Esophagus (tissue), 2 donors: ENCODE results near the gene PRR23A. TPM values are rescaled to one million over a fixed set of nuclear protein-coding genes. Genes with fewer than 3 reads are reported as not detected.
"Not testable (repeated sequence)": the region's sequence is repeated elsewhere in the genome, so short reads cannot be mapped to it uniquely, and the experiment has no call there.

Experiments used
- H3K27ac ChIP-seq, 2 donors: one replicate each; pipeline ENCODE4 v1.5.1; 2013; ENCODE audit warnings: low read depth in 2 of 2, mild to moderate bottlenecking in 2 of 2, inconsistent platforms in 1 of 2, low read length in 1 of 2, moderate library complexity in 1 of 2
- H3K27me3 ChIP-seq, 2 donors: one replicate each; pipeline ENCODE4 v1.6.1; 2013; ENCODE audit warnings: low read length in 2 of 2, control low read depth in 1 of 2, mild to moderate bottlenecking in 1 of 2; ENCODE audit not compliant: insufficient read depth in 2 of 2, control insufficient read depth in 1 of 2
- H3K36me3 ChIP-seq, 2 donors: one replicate each; pipeline ENCODE4 v1.6.1; 2013; ENCODE audit warnings: low read length in 1 of 2; ENCODE audit not compliant: control insufficient read depth in 2 of 2, insufficient read depth in 2 of 2
- H3K4me1 ChIP-seq, 2 donors: one replicate each; pipeline ENCODE4 v1.6.1; 2013; ENCODE audit warnings: low read length in 1 of 2; ENCODE audit not compliant: control insufficient read depth in 2 of 2, insufficient read depth in 2 of 2
- H3K4me3 ChIP-seq, 2 donors: one replicate each; pipeline ENCODE4 v1.5.1; 2013; ENCODE audit warnings: low read length in 2 of 2, mild to moderate bottlenecking in 2 of 2, low read depth in 1 of 2, moderate library complexity in 1 of 2
- H3K9me3 ChIP-seq, 2 donors: one replicate each; pipeline ENCODE4 v1.6.1; 2013; ENCODE audit warnings: mild to moderate bottlenecking in 2 of 2, low read depth in 1 of 2, low read length in 1 of 2, moderate library complexity in 1 of 2; ENCODE audit not compliant: control insufficient read depth in 2 of 2, insufficient read depth in 1 of 2
- WGBS, 2 donors: extraction: QIAGEN DNeasy Blood & Tissue Kit; methylation state at CpG; one replicate each; pipeline ENCODE4 v1.1.7; 2013; 5-methylcytosine and 5-hydroxymethylcytosine counted together
- polyA plus RNA-seq, 2 donors: library from polyadenylated mRNA; stranded (reverse); fragments of 200-250 nt; gene quantifications; one replicate each; pipeline ENCODE4 v1.2.3, GENCODE V29; 2013
- donor health status: healthy with polysubstance abuse.
- donor health status: Bipolar disorder and iron deficiency.

Gene PRR23A
- polyA plus RNA-seq = not detected

GRCh38 chr3:139006051-139006716 lies at the start of gene PRR23A:
TSS of gene PRR23A (minus strand) at chr3:139006268. CDS start at chr3:139006268, 0 bp downstream.
- H3K9me3 ChIP-seq = peaks cover 0 to 4% of the 10 kb centered on the region in 2 donors
- H3K4me3 ChIP-seq = no peak within 1 kb of the TSS
- H3K27ac ChIP-seq = no peak within 1 kb of the TSS
- H3K27me3 ChIP-seq = no peaks in the 10 kb centered on the region
- 71 to 79% methylated on average over 53 to 60 of the region's 60 CpGs for WGBS, 2 donors
- no peaks in the 10 kb centered on the region for H3K36me3 ChIP-seq
- H3K4me1 ChIP-seq = no peaks in the 10 kb centered on the region

GRCh38 chr3:139052802-139053600 lies 46.9 kb upstream of the PRR23A start:
- no peaks in the 10 kb centered on the region for H3K4me1 ChIP-seq
- no peaks in the 10 kb centered on the region for H3K36me3 ChIP-seq
- H3K27me3 ChIP-seq = no peaks in the 10 kb centered on the region
- H3K9me3 ChIP-seq = peaks cover 3 to 6% of the 10 kb centered on the region in 2 donors
- H3K4me3 ChIP-seq = no peak overlapping the region
- no peak overlapping the region for H3K27ac ChIP-seq
- WGBS, 2 donors = 62 to 68% methylated on average over 2 of the region's 2 CpGs

GRCh38 chr3:139044366-139045210 lies 38.5 kb upstream of the PRR23A start, which contains the start of gene PRR23C:
TSS of gene PRR23C (minus strand) at chr3:139044892. CDS start at chr3:139044620, 272 bp downstream.
- 55 to 56% methylated on average over 71 to 77 of the region's 77 CpGs for WGBS, 2 donors
- peaks cover 10 to 12% of the 10 kb centered on the region in 2 donors for H3K9me3 ChIP-seq
- no peaks in the 10 kb centered on the region for H3K36me3 ChIP-seq
- no peak within 1 kb of the TSS for H3K27ac ChIP-seq
- no peaks in the 10 kb centered on the region for H3K4me1 ChIP-seq
- no peak within 1 kb of the TSS for H3K4me3 ChIP-seq
- H3K27me3 ChIP-seq = no peaks in the 10 kb centered on the region

GRCh38 chr3:139043554-139044365 lies 37.7 kb upstream of the PRR23A start:
- no peaks in the 10 kb centered on the region for H3K4me1 ChIP-seq
- no peak overlapping the region for H3K27ac ChIP-seq
- peaks cover 10 to 12% of the 10 kb centered on the region in 2 donors for H3K9me3 ChIP-seq
- no peak overlapping the region for H3K4me3 ChIP-seq
- H3K27me3 ChIP-seq = no peaks in the 10 kb centered on the region
- WGBS, 2 donors = 72 to 77% methylated on average over 49 to 50 of the region's 50 CpGs
- no peaks in the 10 kb centered on the region for H3K36me3 ChIP-seq

- Histone ChIP-seq H3K27ac (no peak overlapping the region), H3K27me3 (no peaks in the 10 kb centered on the region), H3K36me3 (no peaks in the 10 kb centered on the region), H3K4me3 (no peak overlapping the region), H3K4me1 (no peaks in the 10 kb centered on the region), H3K9me3 (no peaks in the 10 kb centered on the region)
- WGBS, 2 donors = 83 to 87% methylated on average over 6 of the region's 6 CpGs
Observed at GRCh38 chr3:139037478-139037877, 31.4 kb upstream of the PRR23A start.

GRCh38 chr3:139032326-139033002 lies 26.4 kb upstream of the PRR23A start:
- Histone ChIP-seq H3K4me1 (no peaks in the 10 kb centered on the region), H3K27ac (no peak overlapping the region), H3K36me3 (no peaks in the 10 kb centered on the region), H3K27me3 (no peaks in the 10 kb centered on the region), H3K9me3 (no peaks in the 10 kb centered on the region), H3K4me3 (no peak overlapping the region)
- 81% methylated on average over 2 of the region's 2 CpGs for WGBS, 2 donors

- not testable (repeated sequence) for H3K4me1 ChIP-seq, H3K4me3 ChIP-seq, H3K36me3 ChIP-seq, H3K9me3 ChIP-seq, H3K27me3 ChIP-seq, H3K27ac ChIP-seq
Observed at GRCh38 chr3:139030576-139030975, 24.5 kb upstream of the PRR23A start.

GRCh38 chr3:139024968-139025367 lies 18.9 kb upstream of the PRR23A start:
- H3K4me1 ChIP-seq = no peaks in the 10 kb centered on the region
- peaks cover 10% of the 10 kb centered on the region in 2 donors for H3K9me3 ChIP-seq
- H3K36me3 ChIP-seq = no peaks in the 10 kb centered on the region
- H3K27me3 ChIP-seq = no peaks in the 10 kb centered on the region
- H3K27ac ChIP-seq = no peak overlapping the region
- H3K4me3 ChIP-seq = no peak overlapping the region
- 93% methylated on average over 2 of the region's 2 CpGs for WGBS, 2 donors
